ENCODE data around the gene KDM4B. TPM values are rescaled to one million over a fixed set of nuclear protein-coding genes. Genes with fewer than 3 reads are reported as not detected.

Gene KDM4B
- total RNA-seq, 1 donor from 2014 or later = 25.8 TPM

DNA sequence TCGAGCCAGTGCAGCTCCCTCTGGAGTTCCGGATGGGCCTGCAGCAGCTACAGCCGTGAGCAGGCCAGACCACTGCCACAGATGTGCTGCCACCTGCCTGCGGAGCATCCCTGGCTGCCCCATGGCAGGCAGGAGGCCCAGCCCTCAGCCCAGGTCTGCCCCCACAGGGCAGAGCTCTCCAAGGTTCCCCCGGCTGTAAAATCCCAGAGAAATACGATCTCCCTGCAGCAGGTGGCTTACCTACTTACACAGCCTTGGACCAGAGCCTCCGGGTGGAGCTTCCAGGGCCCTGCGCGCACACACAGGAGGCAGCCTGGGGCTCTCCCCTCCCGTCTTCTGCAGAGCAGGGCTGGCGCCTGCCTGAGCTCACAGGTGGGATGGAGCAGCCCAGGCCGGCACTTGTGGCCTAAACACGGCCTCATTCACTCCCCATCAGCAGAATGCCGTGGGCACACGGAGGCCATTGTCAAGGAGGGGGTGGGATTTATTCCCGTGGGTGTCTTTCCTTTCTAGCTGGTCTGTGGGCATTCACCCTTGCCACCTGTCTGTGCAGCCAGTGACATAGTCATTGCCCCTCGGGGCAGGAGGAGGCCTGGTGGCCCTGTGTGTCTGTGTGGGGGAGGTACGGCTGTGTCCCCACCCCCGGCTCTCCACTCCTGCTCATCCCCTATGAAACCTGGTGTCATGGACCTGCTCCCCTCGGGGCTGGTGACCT is 118.0 kb downstream of the KDM4B start:
- DNase-seq (ENCODE audit: low read depth) = no peak

DNA sequence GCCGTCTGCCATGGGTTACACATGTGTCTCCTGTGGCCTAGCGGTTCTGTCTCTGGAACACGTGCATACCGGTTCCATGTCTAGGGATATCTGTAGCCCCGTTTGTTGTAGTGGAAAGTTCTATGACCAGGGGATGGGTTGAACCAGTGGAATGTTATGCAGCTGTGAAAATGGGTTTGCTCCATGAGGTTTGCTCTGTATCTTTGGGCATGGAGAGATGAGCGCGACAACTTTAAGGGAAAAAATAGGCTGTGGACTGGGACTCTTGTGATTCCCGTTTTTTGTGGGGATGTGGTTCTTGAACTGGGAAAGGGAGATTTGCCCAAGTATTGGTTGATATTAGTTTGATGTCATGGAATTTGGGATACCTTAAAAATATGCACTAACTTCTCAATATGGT is 120.4 kb downstream of the KDM4B start:
- DNase-seq (ENCODE audit: low read depth) = no peak

DNA sequence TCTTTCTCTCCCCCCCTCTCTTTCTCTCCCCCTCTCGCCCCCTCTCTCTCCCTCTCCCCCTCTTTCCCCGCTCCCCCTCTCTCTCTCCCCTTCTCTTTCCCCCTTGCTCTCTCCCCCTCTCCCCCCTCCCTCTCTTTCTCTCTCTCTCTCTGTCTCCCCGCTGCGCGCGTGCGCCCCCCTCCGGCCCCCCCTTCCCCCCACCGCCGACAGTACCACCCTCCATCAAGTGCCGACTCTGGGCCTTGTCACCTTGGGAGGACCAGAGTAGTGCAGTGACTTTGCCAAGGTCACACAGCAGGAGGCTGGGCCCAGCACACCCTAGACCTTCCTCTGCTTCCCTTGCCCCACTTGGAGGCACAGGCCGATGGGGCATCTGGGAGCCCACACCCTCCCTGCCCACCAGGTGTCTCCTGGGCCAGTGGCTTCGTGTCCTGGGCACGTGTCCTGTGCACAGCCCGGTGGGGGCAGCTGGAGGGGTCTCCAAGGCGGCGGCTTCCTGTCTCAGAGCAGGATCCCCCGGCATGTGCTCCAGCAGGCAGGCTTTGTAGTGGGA is 121.6 kb downstream of the KDM4B start:
- no peak for DNase-seq (ENCODE audit: low read depth)

DNA sequence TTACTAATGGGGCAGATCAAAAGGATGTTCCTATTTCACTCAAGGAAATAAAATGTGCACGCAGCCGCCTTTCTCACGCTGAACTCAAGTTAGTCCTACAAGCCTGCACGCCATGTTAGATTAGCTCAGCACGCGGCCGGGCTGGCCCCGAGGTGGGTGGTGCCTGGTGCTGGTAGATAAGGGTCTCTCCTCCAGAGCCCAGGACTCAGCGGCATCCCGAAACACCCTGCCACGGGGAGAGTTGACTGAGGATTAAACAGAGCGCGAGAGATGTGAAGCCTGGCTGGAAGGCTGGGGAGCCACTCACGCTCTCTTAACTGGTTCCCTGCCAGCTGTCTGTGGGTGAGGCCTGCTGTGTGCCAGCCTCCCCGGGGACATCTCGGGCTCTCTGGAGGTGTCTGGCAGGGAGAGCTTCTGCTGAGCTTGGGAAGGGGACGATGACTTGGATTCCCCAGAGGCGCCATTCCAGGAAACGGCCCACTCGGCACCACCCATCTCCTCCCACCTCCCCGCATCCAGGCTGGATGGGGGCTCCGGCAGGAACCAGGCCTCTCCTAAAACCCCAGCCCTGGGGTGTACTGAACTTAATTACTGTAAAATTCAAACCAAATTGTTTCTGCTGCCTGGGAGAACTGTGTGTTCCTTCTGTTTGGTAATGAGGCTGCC is 122.2 kb downstream of the KDM4B start:
- peak; percentile 74 for DNase-seq (ENCODE audit: low read depth)

DNA sequence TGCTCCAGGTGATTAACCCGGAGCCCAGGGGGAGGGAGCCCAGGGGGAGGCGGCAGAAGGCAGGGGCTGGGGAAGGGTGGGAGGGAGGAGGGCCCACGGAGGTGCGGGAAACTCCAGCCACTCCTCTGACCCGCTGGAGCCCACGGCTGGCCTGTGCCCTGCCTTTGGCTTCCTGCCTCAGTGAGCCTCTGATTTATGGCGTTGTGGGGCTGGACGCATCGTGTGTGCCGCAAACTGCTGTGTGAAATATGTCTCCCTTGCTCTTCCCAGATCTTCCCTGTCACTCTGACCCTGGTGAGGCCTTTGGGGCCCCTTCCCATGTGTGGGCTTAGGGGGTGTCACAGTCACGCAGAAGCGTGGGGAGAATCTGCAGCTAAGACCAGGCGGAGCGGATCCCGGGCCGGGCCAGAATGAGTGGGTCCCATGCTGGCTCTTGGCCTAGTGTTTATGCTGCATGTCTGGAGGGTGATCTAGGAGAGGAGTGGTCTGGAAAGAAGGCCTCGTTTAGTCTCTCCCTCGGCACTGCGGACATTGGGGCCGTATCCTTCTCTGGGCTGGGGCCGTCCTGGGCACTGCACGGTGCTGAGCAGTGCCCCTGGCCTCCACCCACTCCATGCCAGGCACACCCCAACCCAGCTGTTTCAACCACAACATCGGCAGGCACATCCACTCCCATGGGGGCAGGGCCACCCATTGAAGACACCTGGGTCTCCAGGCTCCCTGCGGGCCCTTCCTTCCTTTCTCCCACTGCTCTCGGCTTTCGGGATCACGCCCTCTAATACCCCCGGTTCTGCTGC is 123.0 kb downstream of the KDM4B start:
- peak; percentile 39 for DNase-seq (ENCODE audit: low read depth)

DNA sequence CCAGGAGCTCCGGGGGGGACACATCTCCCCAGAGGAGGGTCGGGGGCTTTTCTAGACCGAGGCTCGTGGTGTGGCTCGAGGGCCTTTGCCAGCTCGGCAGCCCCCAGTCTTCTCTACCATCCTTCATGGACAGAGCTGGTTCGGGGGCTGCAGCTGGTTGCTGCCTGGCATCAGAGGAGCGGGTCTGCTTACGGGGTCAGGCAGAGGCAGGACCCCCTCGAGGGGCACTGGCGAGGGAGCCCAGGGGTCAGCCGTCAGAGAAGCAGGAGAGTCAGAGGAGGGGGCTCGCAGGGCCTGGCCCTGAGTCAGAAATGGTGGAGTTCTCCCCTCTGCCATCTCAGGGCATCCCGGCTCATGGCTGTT is 123.5 kb downstream of the KDM4B start:
- no peak for DNase-seq (ENCODE audit: low read depth)

DNA sequence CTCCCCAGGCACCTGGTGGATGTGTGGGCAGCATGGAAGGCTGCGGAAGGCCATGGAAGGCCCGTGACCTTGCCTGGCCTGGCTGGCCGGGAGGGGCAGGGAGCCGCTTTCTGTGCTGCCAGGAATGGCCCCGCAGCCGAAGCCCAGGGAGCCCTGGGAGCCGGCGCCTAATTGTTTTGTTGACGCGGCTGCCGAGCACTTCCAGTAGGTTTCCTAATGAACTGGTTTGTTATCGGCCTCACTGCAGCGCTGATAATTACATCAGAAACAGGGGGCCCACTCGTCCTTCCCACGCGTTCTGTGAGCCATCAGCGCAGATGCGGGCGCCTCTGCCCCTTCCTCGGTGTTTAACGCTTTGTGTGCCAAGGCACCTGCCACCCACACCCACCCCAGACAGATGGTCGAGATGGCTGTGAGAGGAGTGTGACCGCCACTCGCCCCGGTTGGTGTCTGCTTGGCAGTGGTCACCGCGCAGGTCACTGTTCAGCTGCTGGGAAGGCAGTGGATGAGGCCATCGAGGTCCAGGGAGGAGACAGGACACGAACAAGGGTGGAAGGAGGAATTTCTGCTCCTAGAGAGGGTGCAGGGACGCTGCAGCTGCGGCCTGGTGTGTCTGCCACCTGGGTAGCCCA is 124.5 kb downstream of the KDM4B start:
- DNase-seq (ENCODE audit: low read depth) = peak; percentile 46

GRCh38 chr19:5093948-5094718 is 125.2 kb downstream of the KDM4B start:
- DNase-seq (ENCODE audit: low read depth) = peak; percentile 82

DNA sequence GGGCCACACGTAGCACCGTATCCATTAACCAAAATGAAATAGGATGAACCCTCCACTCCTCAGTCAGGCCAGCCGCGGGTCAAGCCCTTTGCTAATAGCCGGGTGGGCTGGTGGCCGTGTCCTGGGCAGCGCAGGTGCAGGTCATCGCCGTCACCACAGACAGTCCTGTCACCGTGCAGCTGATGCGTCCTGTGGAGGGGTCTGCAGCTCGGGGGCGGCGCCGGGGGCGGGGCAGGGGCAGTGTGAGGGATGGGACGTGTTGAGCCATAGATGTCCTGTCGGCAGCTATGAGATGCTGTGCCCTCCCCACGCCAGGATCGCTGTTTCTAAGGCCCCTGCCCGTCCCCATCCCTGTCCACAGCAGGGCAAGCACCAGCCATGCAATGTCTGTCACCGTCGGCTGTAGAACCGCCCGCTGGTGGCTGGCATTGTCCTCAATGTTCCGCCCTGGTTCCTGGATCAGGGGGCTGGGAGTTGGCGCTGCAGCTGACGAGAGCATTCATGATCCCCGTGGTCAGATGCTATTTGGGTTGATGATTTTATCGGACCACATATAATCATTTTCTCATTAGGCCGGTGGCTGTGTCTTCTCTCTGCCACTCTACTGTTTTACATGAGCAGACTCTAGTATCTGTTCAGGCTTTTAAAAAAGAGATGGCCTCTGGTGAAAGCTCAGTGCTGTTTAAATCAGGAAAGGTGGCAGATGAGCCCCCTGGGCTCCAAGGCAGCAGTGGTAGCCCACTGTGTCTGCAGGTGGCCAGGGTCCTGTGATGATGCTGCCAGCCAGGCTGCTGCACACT is 126.1 kb downstream of the KDM4B start:
- peak; percentile 67 for DNase-seq (ENCODE audit: low read depth)

GRCh38 chr19:5095568-5095850 is 126.6 kb downstream of the KDM4B start:
- no peak for DNase-seq (ENCODE audit: low read depth)

GRCh38 chr19:5096536-5096935 is 127.6 kb downstream of the KDM4B start:
- DNase-seq (ENCODE audit: low read depth) = no peak

GRCh38 chr19:5097331-5097930 is 128.5 kb downstream of the KDM4B start:
- no peak for DNase-seq (ENCODE audit: low read depth)

DNA sequence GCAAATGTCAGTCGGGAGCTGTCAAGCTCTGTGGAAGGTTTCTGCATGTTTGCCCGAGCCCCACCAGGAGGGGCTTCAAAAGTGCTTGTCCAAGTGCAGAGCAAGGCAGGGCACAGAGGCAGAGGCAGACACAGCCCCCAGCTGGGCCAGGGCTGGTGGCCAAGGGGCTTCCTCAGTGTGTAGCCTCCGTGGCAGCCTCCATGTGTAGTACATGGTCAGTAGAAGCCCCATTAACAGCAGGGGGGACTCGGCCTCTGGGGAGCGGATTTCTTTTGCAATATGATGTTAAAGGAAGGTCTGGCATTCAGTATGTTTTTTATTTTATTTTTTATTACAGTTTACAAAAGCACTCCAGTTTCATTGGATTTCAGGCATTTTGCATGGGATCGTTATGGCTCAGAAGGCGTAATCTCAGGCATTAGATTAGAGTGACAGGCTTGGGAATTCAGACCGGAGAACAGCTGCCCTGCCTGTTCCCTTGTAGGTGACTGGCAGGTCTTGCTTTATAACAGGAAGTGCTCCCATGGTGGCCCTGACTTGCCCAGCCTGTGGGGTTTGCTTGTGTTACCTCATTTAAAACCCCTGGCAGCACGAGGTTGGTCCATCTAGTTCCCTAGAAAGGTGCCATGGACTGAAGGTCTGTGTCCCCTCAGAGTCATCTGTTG is 129.2 kb downstream of the KDM4B start:
- no peak for DNase-seq (ENCODE audit: low read depth)

GRCh38 chr19:5098646-5099045 is 129.7 kb downstream of the KDM4B start:
- DNase-seq (ENCODE audit: low read depth) = no peak

DNA sequence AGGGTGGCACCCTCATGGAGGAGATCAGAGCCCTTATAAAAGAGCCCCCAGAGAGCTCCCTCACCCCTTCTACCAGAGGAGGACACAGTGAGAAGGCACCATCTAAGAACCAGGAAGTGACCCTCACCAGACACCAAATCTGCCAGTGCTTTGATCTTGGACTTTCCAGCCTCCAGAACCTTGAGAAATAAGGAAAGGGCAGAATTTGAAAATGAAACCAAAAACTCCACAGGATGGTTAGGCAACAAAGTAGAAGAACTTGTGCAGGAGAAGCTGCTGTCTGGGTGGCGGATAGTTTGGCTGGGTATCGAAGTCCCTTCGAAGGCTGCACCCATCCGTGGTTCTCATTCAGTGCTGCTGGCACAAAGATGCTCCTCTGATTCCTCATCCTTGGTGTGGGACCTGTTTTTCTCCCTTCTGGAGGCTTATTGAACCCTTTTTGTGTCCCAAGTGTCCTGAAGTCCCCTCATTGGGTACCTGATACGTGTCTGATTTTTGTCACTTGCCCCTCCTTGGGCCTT is 130.8 kb downstream of the KDM4B start:
- no peak for DNase-seq (ENCODE audit: low read depth)

- no peak for DNase-seq (ENCODE audit: low read depth)
These were observed 133.0 kb downstream of the KDM4B start for GRCh38 chr19:5101871-5102270.

- no peak for DNase-seq (ENCODE audit: low read depth)
These were observed 133.6 kb downstream of the KDM4B start for GRCh38 chr19:5102520-5102919.

DNA sequence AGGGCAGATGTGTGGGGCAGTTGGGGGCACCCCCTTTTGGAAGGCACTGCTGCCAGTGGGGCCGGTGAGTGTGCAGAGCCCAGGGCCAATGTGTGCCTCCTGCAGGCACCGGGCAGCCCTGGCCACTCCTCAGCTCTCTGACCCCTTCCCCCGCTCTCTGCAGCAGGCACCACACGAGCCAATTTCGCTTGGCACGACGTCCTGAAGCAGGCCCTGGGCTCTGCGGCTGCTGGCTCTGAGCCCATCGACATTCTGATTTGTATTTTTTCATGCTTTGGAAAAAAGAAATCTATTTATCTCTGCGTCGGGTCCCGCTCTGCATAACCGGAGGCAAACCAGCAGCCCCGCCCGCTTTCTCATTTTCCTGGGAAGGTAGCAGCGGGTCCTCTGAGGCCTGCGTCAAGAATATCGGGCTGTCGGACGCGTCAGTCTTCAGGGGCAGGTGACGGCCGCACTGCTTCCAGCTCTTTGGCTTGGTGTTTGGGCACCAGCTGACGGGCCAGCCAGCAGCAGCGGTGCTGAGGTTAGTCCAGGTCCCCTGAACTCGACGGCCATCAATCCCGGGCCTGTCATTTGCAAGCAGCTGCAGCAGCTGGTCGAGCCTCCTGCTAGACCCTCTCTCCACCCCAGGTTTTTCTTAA is 134.3 kb downstream of the KDM4B start:
- peak; percentile 23 for DNase-seq (ENCODE audit: low read depth)

Measured in myocyte (in vitro differentiated cells).